H1 (cell line): ENCODE results near the gene C19orf85. TPM values are rescaled to one million over a fixed set of nuclear protein-coding genes. Genes with fewer than 3 reads are reported as not detected.
A peak's percentile ranks its signal among the peaks of the same experiment; 100 is the strongest.

Experiments used
- CTCF ChIA-PET: fragments of 300-600 bp; sonication (Branson Sonifier 250); formaldehyde crosslinking; loops from one replicate; lab custom pipeline; 2021; ENCODE audit not compliant: partially characterized antibody; lab: Charles Lee
- POLR2A ChIA-PET: fragments of 300-600 bp; sonication (Branson Sonifier 250); formaldehyde crosslinking; loops from one replicate; lab custom pipeline; 2021; ENCODE audit warnings: inconsistent platforms; ENCODE audit not compliant: partially characterized antibody; lab: Charles Lee
- DNase-seq, 2 experiments: peaks; one replicate each; pipeline versions ENCODE4 v3.0.0 to v3.0.0-alpha.2; 2010 to 2022; ENCODE audit warnings: low spot score in 2 of 2, low read depth in 1 of 2, mixed read lengths in 1 of 2
- FAIRE-seq: peaks from 2 replicates; lab custom pipeline; 2011; peaks lifted over from hg19 to GRCh38; lab: Jason Lieb, UNC
- H2AFZ ChIP-seq: 2 replicates; pipeline ENCODE4 v1.8.1; 2012; ENCODE audit warnings: low read length, inconsistent platforms
- H2AK5ac ChIP-seq: 2 replicates; pipeline ENCODE4 v1.6.1; 2013; ENCODE audit warnings: low read depth, low read length
- H2BK120ac ChIP-seq: replicated peaks from 2 replicates; pipeline ENCODE3; 2013; ENCODE audit warnings: low read depth, low read length, inconsistent platforms
- H2BK12ac ChIP-seq: 2 replicates; pipeline ENCODE4 v1.6.1; 2013; ENCODE audit warnings: low read depth, low read length
- H2BK15ac ChIP-seq: 2 replicates; pipeline ENCODE4 v1.6.1; 2013; ENCODE audit warnings: low read length
- H2BK20ac ChIP-seq: 2 replicates; pipeline ENCODE4 v1.6.1; 2013; ENCODE audit warnings: low read length
- H2BK5ac ChIP-seq: 2 replicates; pipeline ENCODE4 v1.6.1; 2013; ENCODE audit warnings: low read depth, low read length
- H3K14ac ChIP-seq: 2 replicates; pipeline ENCODE4 v1.6.1; 2013; ENCODE audit warnings: inconsistent platforms; ENCODE audit not compliant: insufficient read length
- H3K18ac ChIP-seq: 2 replicates; pipeline ENCODE4 v1.6.1; 2013; ENCODE audit warnings: low read length; ENCODE audit errors: extremely low read depth
- H3K23ac ChIP-seq: 2 replicates; pipeline ENCODE4 v1.6.1; 2013; ENCODE audit warnings: inconsistent platforms; ENCODE audit not compliant: insufficient read length
- H3K23me2 ChIP-seq: 2 replicates; pipeline ENCODE4 v1.6.1; 2013; ENCODE audit warnings: low read depth, low read length
- H3K27ac ChIP-seq: 2 replicates; pipeline ENCODE4 v1.6.1; 2011; ENCODE audit warnings: low read depth, low read length, inconsistent platforms
- H3K27me3 ChIP-seq, 4 experiments: replicated peaks in 1 of 4; 1 replicate in 1 of 4; 2 replicates in 3 of 4; pipeline versions ENCODE4 v1.6.1 to v1.8.1; 2011 to 2013; ENCODE audit warnings: low read length in 3 of 4, mild to moderate bottlenecking in 3 of 4, inconsistent platforms in 2 of 4, mixed read lengths in 2 of 4, moderate library complexity in 1 of 4; ENCODE audit not compliant: control insufficient read depth in 3 of 4, insufficient read depth in 3 of 4; ENCODE audit errors: extremely low read depth in 1 of 4
- H3K36me3 ChIP-seq, 4 experiments: 2 replicates each; pipeline versions ENCODE4 v1.6.1 to v1.8.1; 2011 to 2013; ENCODE audit warnings: mild to moderate bottlenecking in 4 of 4, low read length in 3 of 4, moderate library complexity in 2 of 4, control low read depth in 1 of 4, inconsistent platforms in 1 of 4; ENCODE audit not compliant: insufficient read depth in 4 of 4, control insufficient read depth in 2 of 4
- H3K4ac ChIP-seq: replicated peaks from 2 replicates; pipeline ENCODE3; 2013; ENCODE audit warnings: low read length, low read depth, mixed read lengths, inconsistent platforms; ENCODE audit not compliant: insufficient read length
- H3K4me1 ChIP-seq, 4 experiments: replicated peaks in 1 of 4; 1 replicate in 1 of 4; 2 replicates in 3 of 4; pipeline versions ENCODE4 v1.6.1 to v1.8.1; 2011 to 2013; ENCODE audit warnings: low read length in 3 of 4, inconsistent platforms in 2 of 4, mixed read lengths in 1 of 4; ENCODE audit not compliant: insufficient read depth in 4 of 4, control insufficient read depth in 3 of 4
- H3K4me2 ChIP-seq, 2 experiments: 2 replicates each; pipeline versions ENCODE4 v1.6.1 to v1.8.1; 2011 to 2013; ENCODE audit warnings: low read depth in 2 of 2, low read length in 2 of 2, control low read depth in 1 of 2, inconsistent platforms in 1 of 2, mild to moderate bottlenecking in 1 of 2; ENCODE audit not compliant: insufficient read depth in 1 of 2
- H3K4me3 ChIP-seq, 4 experiments: fragments of 200-600, 300-600 bp in 1 of 4; sonication (generic), shearing (Covaris generic), sonication (Bioruptor Twin) in 1 of 4; 2 replicates each; pipeline versions ENCODE4 v1.5.1 to v1.8.1; 2011 to 2016; ENCODE audit warnings: low read length in 4 of 4, low read depth in 3 of 4, control low read depth in 2 of 4, inconsistent platforms in 2 of 4, mild to moderate bottlenecking in 2 of 4, mixed read lengths in 1 of 4, moderate library complexity in 1 of 4; ENCODE audit not compliant: insufficient read depth in 2 of 4; ENCODE audit errors: extremely low read depth in 1 of 4
- H3K56ac ChIP-seq: replicated peaks from 2 replicates; pipeline ENCODE3; 2013; ENCODE audit warnings: low read depth, mild to moderate bottlenecking, mixed read lengths, low read length, inconsistent platforms; ENCODE audit not compliant: insufficient read length
- H3K79me1 ChIP-seq: 2 replicates; pipeline ENCODE4 v1.6.1; 2013; ENCODE audit warnings: low read depth, low read length, control low read depth
- H3K79me2 ChIP-seq, 2 experiments: 2 replicates each; pipeline versions ENCODE4 v1.6.1 to v1.8.1; 2012 to 2013; ENCODE audit warnings: low read length in 2 of 2, mild to moderate bottlenecking in 2 of 2, inconsistent platforms in 1 of 2; ENCODE audit not compliant: insufficient read depth in 2 of 2, control insufficient read depth in 1 of 2
- H3K9ac ChIP-seq, 4 experiments: replicated peaks in 1 of 4; 1 replicate in 1 of 4; 2 replicates in 3 of 4; pipeline versions ENCODE4 v1.6.1 to v1.8.1; 2011 to 2013; ENCODE audit warnings: low read depth in 3 of 4, low read length in 3 of 4, control low read depth in 2 of 4, mild to moderate bottlenecking in 2 of 4, moderate library complexity in 2 of 4, inconsistent platforms in 1 of 4; ENCODE audit errors: extremely low read depth in 1 of 4
- H3K9me3 ChIP-seq, 2 experiments: 2 replicates each; pipeline versions ENCODE4 v1.6.1 to v1.8.1; 2012 to 2013; ENCODE audit warnings: mild to moderate bottlenecking in 2 of 2, moderate library complexity in 2 of 2, control low read depth in 1 of 2, inconsistent platforms in 1 of 2, low read depth in 1 of 2, low read length in 1 of 2, mixed read lengths in 1 of 2; ENCODE audit not compliant: insufficient read depth in 2 of 2
- H4K20me1 ChIP-seq, 2 experiments: replicated peaks in 1 of 2; 2 replicates each; pipeline versions ENCODE3 to v1.8.1; 2011 to 2013; ENCODE audit warnings: inconsistent platforms in 2 of 2, low read length in 2 of 2, mild to moderate bottlenecking in 1 of 2; ENCODE audit not compliant: insufficient read depth in 2 of 2, control insufficient read depth in 1 of 2
- H4K5ac ChIP-seq: 2 replicates; pipeline ENCODE4 v1.6.1; 2013; ENCODE audit warnings: low read length, low read depth, mixed read lengths, inconsistent platforms; ENCODE audit not compliant: insufficient read length
- H4K8ac ChIP-seq: 2 replicates; pipeline ENCODE4 v1.8.0; 2013; ENCODE audit warnings: mild to moderate bottlenecking, moderate library complexity, low read length, inconsistent platforms; ENCODE audit not compliant: insufficient read depth; ENCODE audit errors: extremely low read depth
- H4K91ac ChIP-seq: replicated peaks from 2 replicates; pipeline ENCODE3; 2013; ENCODE audit warnings: low read length, mixed read lengths, inconsistent platforms; ENCODE audit not compliant: insufficient read length
- ASH2L ChIP-seq: fragments of 200-600, 300-600 bp; sonication (generic); IDR thresholded peaks from one replicate; pipeline ENCODE4 v1.7.1; 2017; ENCODE audit warnings: low read length
- CTCF ChIP-seq, 3 experiments: IDR thresholded peaks; 1 replicate in 2 of 3; 2 replicates in 1 of 3; pipeline versions ENCODE4 v1.5.1 to v1.6.1; 2011; ENCODE audit warnings: low read length in 3 of 3, mild to moderate bottlenecking in 3 of 3, inconsistent platforms in 2 of 3, low read depth in 1 of 3, moderate library complexity in 1 of 3; ENCODE audit not compliant: insufficient read depth in 1 of 3; ENCODE audit errors: control extremely low read depth in 1 of 3
- HDAC2 ChIP-seq, 2 experiments: fragments of 300-600 bp in 1 of 2; sonication (generic) in 1 of 2; IDR thresholded peaks; 2 replicates each; pipeline ENCODE4 v1.6.1; 2011 to 2012; ENCODE audit warnings: low read depth in 2 of 2, low read length in 2 of 2, mild to moderate bottlenecking in 2 of 2, moderate library complexity in 2 of 2, borderline replicate concordance in 1 of 2, inconsistent platforms in 1 of 2
- KDM1A ChIP-seq: fragments of 200-600, 300-600 bp; sonication (generic); IDR thresholded peaks from 2 replicates; pipeline ENCODE4 v1.7.1; 2016; ENCODE audit warnings: mild to moderate bottlenecking, low read length, borderline replicate concordance
- RAD21 ChIP-seq, 2 experiments: IDR thresholded peaks in 1 of 2; conservative IDR thresholded peaks in 1 of 2; 2 replicates each; pipeline ENCODE4 v1.6.1; 2011; ENCODE audit warnings: low read depth in 2 of 2, low read length in 2 of 2, improper control_type of control experiment in 1 of 2, inconsistent platforms in 1 of 2, mild to moderate bottlenecking in 1 of 2, moderate library complexity in 1 of 2
- RFX5 ChIP-seq: IDR thresholded peaks from 2 replicates; pipeline ENCODE4 v1.6.1; 2011; ENCODE audit warnings: low read depth, low read length, improper control_type of control experiment, borderline replicate concordance
- SP2 ChIP-seq: IDR thresholded peaks from 2 replicates; pipeline ENCODE4 v1.6.1; 2012; ENCODE audit warnings: mild to moderate bottlenecking, low read length, inconsistent platforms
- WGBS, 2 experiments: shearing (Covaris generic) in 1 of 2; methylation state at CpG; one replicate each; pipeline versions ENCODE4 v1.1.6 to v1.1.7; 2013 to 2015; ENCODE audit warnings: low lambda C conversion rate in 2 of 2, mixed read lengths in 2 of 2, inconsistent platforms in 1 of 2, low coverage in 1 of 2, missing lambda C conversion rate in 1 of 2; ENCODE audit not compliant: insufficient replicate concordance in 2 of 2, insufficient coverage in 1 of 2, insufficient read length in 1 of 2; ENCODE audit errors: extremely low coverage in 1 of 2, missing lambda C conversion rate in 1 of 2; 5-methylcytosine and 5-hydroxymethylcytosine counted together
- polyA plus RNA-seq, 7 experiments: library from polyadenylated mRNA; depleted of rRNA in 3 of 7; stranded (reverse) in 5 of 7; unstranded in 2 of 7; fragments of >200 nt in 5 of 7; fragments of 200-250 nt in 2 of 7; gene quantifications; 1 replicate in 5 of 7; 2 replicates in 1 of 7; 4 replicates in 1 of 7; pipeline versions ENCODE4 v1.2.1 to v1.2.3, GENCODE V29; 2011 to 2013; ENCODE audit warnings: missing spikeins in 2 of 7, mixed read lengths in 2 of 7
- total RNA-seq: library from RNA; stranded (reverse); fragmentation: NEBNext Ultra II Directional; extraction: Animal tissue kit (Norgen Biotek cat#: 25700); gene quantifications from 2 replicates; pipeline ENCODE4 v1.2.1, GENCODE V29; 2021

The C19orf85 gene
- total and polyA plus RNA-seq, 2 of the 8 experiments (the other 6 are each of a cell fraction or from before 2014, with no cell fraction given) = 2.2 to 3.2 TPM

- H3K23me2 ChIP-seq = no peaks in the 10 kb centered on the region
- no peak overlapping the region for H2AFZ ChIP-seq
- peak overlapping the region; percentile 71; the same call in 1 of the 2 replicates for H3K18ac ChIP-seq
- H3K79me2 ChIP-seq = no peaks in the 10 kb centered on the region
- H2BK15ac ChIP-seq = no peak overlapping the region
- H3K56ac ChIP-seq = no peak overlapping the region
- peaks cover 11 to 23% (median 17%) of the 10 kb centered on the region in 4 experiments for H3K27me3 ChIP-seq
- H4K91ac ChIP-seq = no peak overlapping the region
- H4K5ac ChIP-seq = no peak overlapping the region
- WGBS, 2 experiments = 14% methylated on average over 52 of the region's 64 CpGs; no CpG with 5 or more reads in 1 of the 2 experiments
- H4K8ac ChIP-seq = no peak overlapping the region; the same call in 1 of the 2 replicates
- H3K79me1 ChIP-seq = no peaks in the 10 kb centered on the region
- H3K4me3 ChIP-seq = peak overlapping the region in 1 of 4 experiments; percentile 43; a peak in 2 of 8 replicates
- no peak overlapping the region for H2BK120ac ChIP-seq
- CTCF ChIA-PET = interaction anchor here (0.7 to 2.7 kb wide), 42 partner anchors 9 to 1065 kb away, joined by 3 to 31 read pairs (median 5); partner anchors contain the start of genes ISOC2, NAT14, SBK3 and ZNF628
- H3K27ac ChIP-seq = no peak overlapping the region
- DNase-seq (peak; percentile 78 to 100), FAIRE-seq (no peak)
- H3K23ac ChIP-seq = no peak overlapping the region
- H2BK5ac ChIP-seq = no peak overlapping the region
- H3K4ac ChIP-seq = no peak overlapping the region
- H2BK12ac ChIP-seq = no peak overlapping the region
- peak overlapping the region in 1 of 2 experiments; percentile 55; a peak in 3 of 4 replicates for H3K4me2 ChIP-seq
- H2BK20ac ChIP-seq = no peak overlapping the region
- peaks cover 0 to 3% (median 0%) of the 10 kb centered on the region in 4 experiments; a peak in 1 of 8 replicates for H3K36me3 ChIP-seq
- no peaks in the 10 kb centered on the region for H3K4me1 ChIP-seq
- peaks cover 8 to 9% of the 10 kb centered on the region in 2 experiments; a peak in 3 of 4 replicates for H3K9me3 ChIP-seq
- H2AK5ac ChIP-seq = no peak overlapping the region
- H3K14ac ChIP-seq = no peak overlapping the region
- POLR2A ChIA-PET = interaction anchor here (0.6 to 2.6 kb wide), 7 partner anchors 10 to 96 kb away, joined by 3 to 15 read pairs (median 3); partner anchors contain the start of genes FIZ1, NAT14 and UBE2S
- H3K9ac ChIP-seq = no peak overlapping the region
- H4K20me1 ChIP-seq = no peaks in the 10 kb centered on the region
- TF ChIP-seq SP2 (no peak), ASH2L (peak; percentile 40), RFX5 (peak; percentile 96), HDAC2 (IDR thresholded peaks at IDR 0.05; ENCODE audit: borderline replicate concordance in 1 of 2, low read depth in 2 of 2, low read length in 2 of 2) (peak in 1 of 2 experiments; percentile 79; a peak in 1 of 4 replicates), CTCF (IDR thresholded peaks at IDR 0.05; ENCODE audit: control extremely low read depth in 1 of 3, insufficient read depth in 1 of 3, low read depth in 1 of 3, low read length in 3 of 3) (peak; percentile 95 to 98 (median 95)), KDM1A (peak; percentile 47; the same call in 1 of the 2 replicates), RAD21 (IDR thresholded peaks at IDR 0.05 in 1 of 2, conservative IDR thresholded peaks at IDR 0.05 in 1 of 2; ENCODE audit: low read depth in 2 of 2, low read length in 2 of 2) (peak; percentile 93)
These were observed 39.1 kb upstream of the C19orf85 start for GRCh38 chr19:55503502-55504251.
